Right lobe of liver (tissue), 4 donors: ENCODE data around the gene CHKB.

ENCODE experiments used
- POLR2A ChIP-seq: fragments of 450-650 bp; IDR thresholded peaks from one replicate; pipeline ENCODE4 v1.6.1; 2017; ENCODE audit warnings: antibody characterized with exemption, mild to moderate bottlenecking
- TF ChIP-seq, protein P1 (sequence below), 4 donors: fragments of 200-600 bp in 3 of 4; fragments of 450-650 bp in 1 of 4; IDR thresholded peaks; one replicate each; pipeline versions ENCODE4 v1.5.1 to v1.8.0; 2016 to 2022; ENCODE audit warnings: antibody characterized with exemption in 4 of 4, mild to moderate bottlenecking in 2 of 4
- donor health status: DM: no; HTN: no; CAD: no.
- donor health status: DM: no; HTN: no; CAD: no.
- donor health status: DM: no; HTN: yes; CAD: no.

DNA sequence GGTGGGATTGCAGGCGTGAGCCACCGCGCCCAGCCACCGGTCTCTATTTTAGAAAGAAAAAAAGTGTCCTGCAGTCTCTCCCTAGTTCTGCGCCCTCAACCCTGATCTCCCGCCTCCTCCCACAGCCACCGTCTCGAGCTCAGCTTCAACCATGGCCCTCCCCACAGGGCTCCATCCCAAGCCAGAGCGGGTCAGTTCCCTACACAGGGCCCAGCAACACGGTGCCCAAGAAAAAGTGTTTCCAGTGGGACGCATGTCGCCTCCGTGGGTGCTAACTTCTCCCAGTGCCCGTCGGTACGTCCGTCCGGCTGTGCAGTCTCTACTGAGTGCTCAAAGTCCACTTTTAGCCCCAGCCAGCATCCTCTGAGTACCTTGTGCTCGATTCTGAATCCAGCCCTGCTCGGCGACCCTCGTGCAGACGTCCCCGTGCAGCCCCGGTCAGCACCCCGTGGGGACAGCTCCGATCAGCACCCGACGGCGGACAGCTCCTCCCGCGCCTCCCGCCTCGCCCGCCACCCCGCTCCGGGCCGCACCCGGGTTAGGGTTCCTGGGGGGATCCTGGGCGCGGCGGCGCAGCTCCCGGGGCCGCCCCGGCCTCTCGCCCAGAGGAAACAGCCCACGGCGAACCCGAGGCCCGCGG is 17.3 kb upstream of the CHKB start:
- TF ChIP-seq, protein P1, sequence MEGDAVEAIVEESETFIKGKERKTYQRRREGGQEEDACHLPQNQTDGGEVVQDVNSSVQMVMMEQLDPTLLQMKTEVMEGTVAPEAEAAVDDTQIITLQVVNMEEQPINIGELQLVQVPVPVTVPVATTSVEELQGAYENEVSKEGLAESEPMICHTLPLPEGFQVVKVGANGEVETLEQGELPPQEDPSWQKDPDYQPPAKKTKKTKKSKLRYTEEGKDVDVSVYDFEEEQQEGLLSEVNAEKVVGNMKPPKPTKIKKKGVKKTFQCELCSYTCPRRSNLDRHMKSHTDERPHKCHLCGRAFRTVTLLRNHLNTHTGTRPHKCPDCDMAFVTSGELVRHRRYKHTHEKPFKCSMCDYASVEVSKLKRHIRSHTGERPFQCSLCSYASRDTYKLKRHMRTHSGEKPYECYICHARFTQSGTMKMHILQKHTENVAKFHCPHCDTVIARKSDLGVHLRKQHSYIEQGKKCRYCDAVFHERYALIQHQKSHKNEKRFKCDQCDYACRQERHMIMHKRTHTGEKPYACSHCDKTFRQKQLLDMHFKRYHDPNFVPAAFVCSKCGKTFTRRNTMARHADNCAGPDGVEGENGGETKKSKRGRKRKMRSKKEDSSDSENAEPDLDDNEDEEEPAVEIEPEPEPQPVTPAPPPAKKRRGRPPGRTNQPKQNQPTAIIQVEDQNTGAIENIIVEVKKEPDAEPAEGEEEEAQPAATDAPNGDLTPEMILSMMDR (IDR thresholded peaks at IDR 0.05), result no peak
- TF ChIP-seq POLR2A, result no peak
